Skin epidermis (tissue), 12 donors: ENCODE data around the gene LTB4R.

ENCODE experiments used
- H3K27ac ChIP-seq, 21 experiments: fragments of 200-600 bp; sonication (generic) in 11 of 21; one replicate each; pipeline ENCODE4 v1.5.0; 2020; ENCODE audit warnings: mild to moderate bottlenecking in 3 of 21, inconsistent platforms in 2 of 21, moderate library complexity in 2 of 21
- H3K4me3 ChIP-seq, 7 experiments: fragments of 200-600 bp; sonication (generic) in 2 of 7; one replicate each; pipeline ENCODE4 v1.5.0; 2020; ENCODE audit warnings: inconsistent platforms in 2 of 7, mild to moderate bottlenecking in 2 of 7, moderate library complexity in 1 of 7

The LTB4R gene

GRCh38 chr14:24277071-24277470 is 34.2 kb upstream of the LTB4R start:
- no peak overlapping the region for H3K4me3 ChIP-seq
- peak overlapping the region in 16 of 21 experiments; percentile 2 to 70 (median 43) for H3K27ac ChIP-seq

- no peak overlapping the region for H3K4me3 ChIP-seq
- H3K27ac ChIP-seq = peak overlapping the region in 16 of 21 experiments; percentile 5 to 70 (median 43)
Observed at GRCh38 chr14:24277606-24278321, 33.5 kb upstream of the LTB4R start.

GRCh38 chr14:24278424-24278823 is 32.9 kb upstream of the LTB4R start:
- H3K4me3 ChIP-seq = no peak overlapping the region
- H3K27ac ChIP-seq = peak overlapping the region in 9 of 21 experiments; percentile 20 to 71 (median 38)

GRCh38 chr14:24279301-24280186 is 31.8 kb upstream of the LTB4R start:
- peak overlapping the region in 15 of 21 experiments; percentile 4 to 71 (median 31) for H3K27ac ChIP-seq
- H3K4me3 ChIP-seq = no peak overlapping the region

GRCh38 chr14:24280797-24281460 is 30.4 kb upstream of the LTB4R start:
- Histone ChIP-seq H3K27ac (peak overlapping the region in 8 of 21 experiments; percentile 5 to 58 (median 30)), H3K4me3 (no peak overlapping the region)

- Histone ChIP-seq H3K4me3 (no peak overlapping the region), H3K27ac (peak overlapping the region in 3 of 21 experiments; percentile 22 to 76 (median 29))
Observed at GRCh38 chr14:24281636-24282035, 29.7 kb upstream of the LTB4R start.

- H3K27ac ChIP-seq = peak overlapping the region in 1 of 21 experiments; percentile 29
- H3K4me3 ChIP-seq = no peak overlapping the region
Observed at GRCh38 chr14:24282736-24283135, 28.6 kb upstream of the LTB4R start.

GRCh38 chr14:24283796-24284460 is 27.4 kb upstream of the LTB4R start:
- Histone ChIP-seq H3K4me3 (no peak overlapping the region), H3K27ac (peak overlapping the region in 1 of 21 experiments; percentile 55)

- H3K4me3 ChIP-seq = no peak overlapping the region
- peak overlapping the region in 2 of 21 experiments; percentile 55 to 65 for H3K27ac ChIP-seq
Observed at GRCh38 chr14:24284501-24285035, 26.7 kb upstream of the LTB4R start.

- Histone ChIP-seq H3K4me3 (no peak overlapping the region), H3K27ac (peak overlapping the region in 1 of 21 experiments; percentile 65)
Observed at GRCh38 chr14:24285351-24285750, 26.0 kb upstream of the LTB4R start.

GRCh38 chr14:24286996-24287395 is 24.3 kb upstream of the LTB4R start:
- no peak overlapping the region for H3K4me3 ChIP-seq
- no peak overlapping the region for H3K27ac ChIP-seq

- H3K4me3 ChIP-seq = no peak overlapping the region
- H3K27ac ChIP-seq = no peak overlapping the region
Observed at GRCh38 chr14:24289649-24290280, 21.5 kb upstream of the LTB4R start.

- Histone ChIP-seq H3K4me3 (no peak overlapping the region), H3K27ac (no peak overlapping the region)
Observed at GRCh38 chr14:24290746-24291145, 20.6 kb upstream of the LTB4R start.

GRCh38 chr14:24291446-24292117 is 19.7 kb upstream of the LTB4R start:
- H3K27ac ChIP-seq = no peak overlapping the region
- no peak overlapping the region for H3K4me3 ChIP-seq

- Histone ChIP-seq H3K4me3 (no peak overlapping the region), H3K27ac (no peak overlapping the region)
Observed at GRCh38 chr14:24292118-24292807, 19.0 kb upstream of the LTB4R start.

GRCh38 chr14:24293525-24293924 is 17.8 kb upstream of the LTB4R start:
- Histone ChIP-seq H3K27ac (no peak overlapping the region), H3K4me3 (no peak overlapping the region)

- no peak overlapping the region for H3K4me3 ChIP-seq
- peak overlapping the region in 11 of 21 experiments; percentile 14 to 66 (median 51) for H3K27ac ChIP-seq
Observed at GRCh38 chr14:24296341-24297157, 14.8 kb upstream of the LTB4R start.
